K562 (cell line): ENCODE results near the gene C1orf56. TPM values are rescaled to one million over a fixed set of nuclear protein-coding genes. Genes with fewer than 3 reads are reported as not detected.

Source experiments
- DIDO1 ChIP-seq: fragments of 450-650 bp; IDR thresholded peaks from 2 replicates; pipeline ENCODE4 v1.6.1; 2016; ENCODE audit warnings: low read depth, missing biosample characterization, missing genetic modification characterization
- ESRRA ChIP-seq: fragments of 450-650 bp; IDR thresholded peaks from 2 replicates; pipeline ENCODE4 v1.6.1; 2014; ENCODE audit warnings: low read depth, mild to moderate bottlenecking, moderate library complexity, borderline replicate concordance
- ETV1 ChIP-seq: fragments of 450-650 bp; conservative IDR thresholded peaks from 2 replicates; pipeline ENCODE4 v1.6.1; 2016; ENCODE audit warnings: missing genetic modification characterization, control low read depth, low read depth, missing compliant biosample characterization
- FOXK1 ChIP-seq: sonication (generic); formaldehyde crosslinking; IDR thresholded peaks from 2 replicates; pipeline ENCODE4 v1.8.0; 2022; ENCODE audit warnings: missing genetic modification reagents, mild to moderate bottlenecking, borderline replicate concordance
- GATAD2B ChIP-seq: fragments of 450-650 bp; IDR thresholded peaks from 2 replicates; pipeline ENCODE4 v1.6.1; 2017; ENCODE audit warnings: mild to moderate bottlenecking, borderline replicate concordance
- HDAC6 ChIP-seq: IDR thresholded peaks from 2 replicates; pipeline ENCODE4 v1.6.1; 2012; ENCODE audit warnings: low read depth, mild to moderate bottlenecking, control low read depth, inconsistent platforms, low read length, moderate library complexity
- HNRNPLL ChIP-seq: fragments of 200-400 bp; formaldehyde crosslinking; IDR thresholded peaks from 2 replicates; pipeline ENCODE4 v1.6.1; 2017; ENCODE audit warnings: low read length, low read depth, mild to moderate bottlenecking; ENCODE audit not compliant: poor library complexity, severe bottlenecking
- IRF2 ChIP-seq: sonication (generic); formaldehyde crosslinking; IDR thresholded peaks from 2 replicates; pipeline ENCODE4 v1.8.1; 2022; ENCODE audit warnings: mild to moderate bottlenecking, missing genetic modification reagents
- KHSRP ChIP-seq: fragments of 450-650 bp; IDR thresholded peaks from 2 replicates; pipeline ENCODE4 v1.6.1; 2017
- LEF1 ChIP-seq: fragments of 450-650 bp; IDR thresholded peaks from 2 replicates; pipeline ENCODE4 v1.6.1; 2016; ENCODE audit warnings: mild to moderate bottlenecking
- MAFK ChIP-seq: IDR thresholded peaks from 2 replicates; pipeline ENCODE4 v1.6.1; 2011; ENCODE audit warnings: low read length, improper control_type of control experiment
- NRF1 ChIP-seq, 2 experiments: fragments of 450-650 bp; IDR thresholded peaks in 1 of 2; conservative IDR thresholded peaks in 1 of 2; 2 replicates each; pipeline ENCODE4 v1.6.1; 2014; ENCODE audit warnings: mild to moderate bottlenecking in 2 of 2
- POLR2AphosphoS2 ChIP-seq: IDR thresholded peaks from 2 replicates; pipeline ENCODE4 v1.6.1; 2012; ENCODE audit warnings: low read length, improper control_type of control experiment
- POLR2G ChIP-seq: fragments of 200-400 bp; formaldehyde crosslinking; IDR thresholded peaks from 2 replicates; pipeline ENCODE4 v1.6.1; 2017; ENCODE audit warnings: low read depth, mild to moderate bottlenecking, antibody characterized with exemption, low read length, moderate library complexity
- POLR3A ChIP-seq: IDR thresholded peaks from 2 replicates; pipeline ENCODE4 v1.6.1; 2011; ENCODE audit warnings: borderline replicate concordance, mild to moderate bottlenecking, moderate library complexity; ENCODE audit not compliant: insufficient read length, insufficient read depth; ENCODE audit errors: extremely low read depth
- RFX5 ChIP-seq: IDR thresholded peaks from 2 replicates; pipeline ENCODE4 v1.6.1; 2011; ENCODE audit warnings: low read depth, mild to moderate bottlenecking, improper control_type of control experiment, low read length
- TCF7 ChIP-seq: sonication (generic); IDR thresholded peaks from 2 replicates; pipeline ENCODE4 v1.6.1; 2016; ENCODE audit warnings: antibody characterized with exemption, borderline replicate concordance
- ZNF551 ChIP-seq: fragments of 250-450 bp; sonication (Bioruptor Pico); IDR thresholded peaks from 2 replicates; pipeline ENCODE4 v1.5.0; 2021; ENCODE audit warnings: mild to moderate bottlenecking, moderate library complexity
- ZNF583 ChIP-seq: fragments of 250-450 bp; sonication (Bioruptor Pico); IDR thresholded peaks from 2 replicates; pipeline ENCODE4 v1.4.0; 2020
- ZNF644 ChIP-seq: fragments of 200-800 bp; sonication (Bioruptor generic); IDR thresholded peaks from 2 replicates; pipeline ENCODE4 v1.6.1; 2016; ENCODE audit warnings: low read depth, missing genetic modification characterization, missing compliant biosample characterization
- ZNF75A ChIP-seq: fragments of 450-650 bp; formaldehyde crosslinking; IDR thresholded peaks from 2 replicates; pipeline ENCODE4 v1.4.0; 2020; ENCODE audit warnings: mild to moderate bottlenecking
- ZNF778 ChIP-seq: fragments of 450-650 bp; formaldehyde crosslinking; IDR thresholded peaks from 2 replicates; pipeline ENCODE4 v1.4.0; 2020; ENCODE audit warnings: mild to moderate bottlenecking, moderate library complexity
- polyA plus RNA-seq, 8 experiments: library from polyadenylated mRNA; depleted of rRNA in 4 of 8; stranded (reverse) in 5 of 8; unstranded in 3 of 8; fragments of >200 nt; fragmentation: Nextera tagmentation in 2 of 8; fragmentation: Illumina TruSeq in 1 of 8; extraction: Ambion mirVana in 2 of 8; extraction: Trizol in 1 of 8; gene quantifications; 2 replicates each; pipeline versions ENCODE4 v1.2.1 to v1.2.3, GENCODE V29; 2011 to 2014; ENCODE audit warnings: inconsistent platforms in 1 of 8, missing spikeins in 1 of 8
- total RNA-seq, 7 experiments: library from RNA; depleted of rRNA in 6 of 7; stranded (reverse); fragments of >200 nt in 6 of 7; fragmentation: Illumina TruSeq in 2 of 7; extraction: Trizol in 2 of 7; gene quantifications; 2 replicates each; pipeline versions ENCODE4 v1.2.1 to v1.2.3, GENCODE V29; 2011 to 2021; ENCODE audit warnings: low replicate concordance in 1 of 7
- TF ChIP-seq, protein P1 (sequence below): fragments of 450-650 bp; IDR thresholded peaks from 2 replicates; pipeline ENCODE4 v1.7.1; 2018; ENCODE audit warnings: mild to moderate bottlenecking, low read depth; ENCODE audit not compliant: partially characterized antibody
- TF ChIP-seq, protein P2 (sequence below): fragments of 450-650 bp; IDR thresholded peaks from 2 replicates; pipeline ENCODE4 v1.6.1; 2014; ENCODE audit warnings: low read depth, mild to moderate bottlenecking, moderate library complexity, borderline replicate concordance
- TF ChIP-seq, protein P3 (sequence below): fragments of 450-650 bp; formaldehyde crosslinking; IDR thresholded peaks from 2 replicates; pipeline ENCODE4 v1.4.0; 2020; ENCODE audit warnings: mild to moderate bottlenecking

Gene C1orf56
- total and polyA plus RNA-seq, 9 of the 15 experiments (the other 6 are each of a cell fraction or from before 2014, with no cell fraction given): 0.18 to 15.7 (median 1.1) TPM

DNA sequence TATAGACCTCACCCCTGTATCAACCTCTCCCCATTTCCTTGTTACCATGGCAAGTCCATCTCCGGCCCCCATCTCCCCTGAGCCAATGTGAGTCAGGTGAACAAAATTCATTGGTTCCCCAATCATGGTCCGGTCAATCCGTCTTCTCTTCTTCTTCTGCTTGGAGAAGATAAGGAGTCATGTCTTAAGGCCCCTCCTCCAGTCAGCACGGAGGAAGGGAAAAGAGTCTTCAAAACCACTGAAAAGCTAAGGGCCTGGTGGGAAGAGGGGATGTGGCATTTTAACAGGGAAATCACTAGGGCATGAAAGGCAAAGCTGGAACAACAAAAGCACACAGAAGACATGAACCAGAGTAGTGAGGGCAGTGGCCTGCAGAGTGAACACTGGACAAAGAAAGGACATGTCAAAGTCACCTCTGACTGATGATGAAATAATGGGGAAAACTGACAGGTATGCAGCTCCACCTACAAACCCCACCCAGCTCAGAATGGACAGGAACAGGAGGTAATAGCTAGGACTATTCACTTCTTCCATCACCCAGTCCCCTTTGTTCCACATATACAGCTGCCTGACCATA is 7.5 kb downstream of the C1orf56 start (continued):
- TF ChIP-seq, protein P1, sequence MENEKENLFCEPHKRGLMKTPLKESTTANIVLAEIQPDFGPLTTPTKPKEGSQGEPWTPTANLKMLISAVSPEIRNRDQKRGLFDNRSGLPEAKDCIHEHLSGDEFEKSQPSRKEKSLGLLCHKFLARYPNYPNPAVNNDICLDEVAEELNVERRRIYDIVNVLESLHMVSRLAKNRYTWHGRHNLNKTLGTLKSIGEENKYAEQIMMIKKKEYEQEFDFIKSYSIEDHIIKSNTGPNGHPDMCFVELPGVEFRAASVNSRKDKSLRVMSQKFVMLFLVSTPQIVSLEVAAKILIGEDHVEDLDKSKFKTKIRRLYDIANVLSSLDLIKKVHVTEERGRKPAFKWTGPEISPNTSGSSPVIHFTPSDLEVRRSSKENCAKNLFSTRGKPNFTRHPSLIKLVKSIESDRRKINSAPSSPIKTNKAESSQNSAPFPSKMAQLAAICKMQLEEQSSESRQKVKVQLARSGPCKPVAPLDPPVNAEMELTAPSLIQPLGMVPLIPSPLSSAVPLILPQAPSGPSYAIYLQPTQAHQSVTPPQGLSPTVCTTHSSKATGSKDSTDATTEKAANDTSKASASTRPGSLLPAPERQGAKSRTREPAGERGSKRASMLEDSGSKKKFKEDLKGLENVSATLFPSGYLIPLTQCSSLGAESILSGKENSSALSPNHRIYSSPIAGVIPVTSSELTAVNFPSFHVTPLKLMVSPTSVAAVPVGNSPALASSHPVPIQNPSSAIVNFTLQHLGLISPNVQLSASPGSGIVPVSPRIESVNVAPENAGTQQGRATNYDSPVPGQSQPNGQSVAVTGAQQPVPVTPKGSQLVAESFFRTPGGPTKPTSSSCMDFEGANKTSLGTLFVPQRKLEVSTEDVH: peak; percentile 18
- TF ChIP-seq KHSRP (no peak), GATAD2B (no peak), IRF2 (CRISPR knock-in tag) (no peak), DIDO1 (tag) (no peak), ZNF583 (CRISPR knock-in tag) (0 out of 2 replicates have a peak, but pooled peaks have one; percentile 32), ZNF75A (no peak), ZNF778 (CRISPR knock-in tag) (no peak), ZNF551 (CRISPR knock-in tag) (no peak), HDAC6 (no peak), LEF1 (peak; percentile 86), ZNF644 (tag) (no peak; the same call in 1 of the 2 replicates), ETV1 (tag) (0 out of 2 replicates have a peak, but pooled peaks have one; percentile 14), RFX5 (no peak), POLR3A (no peak), POLR2G (no peak), TCF7 (no peak), POLR2AphosphoS2 (no peak), MAFK (peak; percentile 16; the same call in 1 of the 2 replicates), HNRNPLL (no peak), ESRRA (peak; percentile 88), FOXK1 (CRISPR knock-in tag) (peak; percentile 80; the same call in 1 of the 2 replicates), NRF1 (conservative IDR thresholded peaks at IDR 0.05 in 1 of 2, IDR thresholded peaks at IDR 0.05 in 1 of 2) (no peak)
- TF ChIP-seq, protein P2, sequence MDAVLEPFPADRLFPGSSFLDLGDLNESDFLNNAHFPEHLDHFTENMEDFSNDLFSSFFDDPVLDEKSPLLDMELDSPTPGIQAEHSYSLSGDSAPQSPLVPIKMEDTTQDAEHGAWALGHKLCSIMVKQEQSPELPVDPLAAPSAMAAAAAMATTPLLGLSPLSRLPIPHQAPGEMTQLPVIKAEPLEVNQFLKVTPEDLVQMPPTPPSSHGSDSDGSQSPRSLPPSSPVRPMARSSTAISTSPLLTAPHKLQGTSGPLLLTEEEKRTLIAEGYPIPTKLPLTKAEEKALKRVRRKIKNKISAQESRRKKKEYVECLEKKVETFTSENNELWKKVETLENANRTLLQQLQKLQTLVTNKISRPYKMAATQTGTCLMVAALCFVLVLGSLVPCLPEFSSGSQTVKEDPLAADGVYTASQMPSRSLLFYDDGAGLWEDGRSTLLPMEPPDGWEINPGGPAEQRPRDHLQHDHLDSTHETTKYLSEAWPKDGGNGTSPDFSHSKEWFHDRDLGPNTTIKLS: peak; percentile 68; the same call in 1 of the 2 replicates
- TF ChIP-seq, protein P3, sequence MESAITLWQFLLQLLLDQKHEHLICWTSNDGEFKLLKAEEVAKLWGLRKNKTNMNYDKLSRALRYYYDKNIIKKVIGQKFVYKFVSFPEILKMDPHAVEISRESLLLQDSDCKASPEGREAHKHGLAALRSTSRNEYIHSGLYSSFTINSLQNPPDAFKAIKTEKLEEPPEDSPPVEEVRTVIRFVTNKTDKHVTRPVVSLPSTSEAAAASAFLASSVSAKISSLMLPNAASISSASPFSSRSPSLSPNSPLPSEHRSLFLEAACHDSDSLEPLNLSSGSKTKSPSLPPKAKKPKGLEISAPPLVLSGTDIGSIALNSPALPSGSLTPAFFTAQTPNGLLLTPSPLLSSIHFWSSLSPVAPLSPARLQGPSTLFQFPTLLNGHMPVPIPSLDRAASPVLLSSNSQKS: no peak
